ENCODE data around the gene PPARGC1A. TPM values are rescaled to one million over a fixed set of nuclear protein-coding genes. Genes with fewer than 3 reads are reported as not detected.

The PPARGC1A gene
- total RNA-seq, 1 donor from 2014 or later = 2.2 TPM

- TF ChIP-seq, protein P1, sequence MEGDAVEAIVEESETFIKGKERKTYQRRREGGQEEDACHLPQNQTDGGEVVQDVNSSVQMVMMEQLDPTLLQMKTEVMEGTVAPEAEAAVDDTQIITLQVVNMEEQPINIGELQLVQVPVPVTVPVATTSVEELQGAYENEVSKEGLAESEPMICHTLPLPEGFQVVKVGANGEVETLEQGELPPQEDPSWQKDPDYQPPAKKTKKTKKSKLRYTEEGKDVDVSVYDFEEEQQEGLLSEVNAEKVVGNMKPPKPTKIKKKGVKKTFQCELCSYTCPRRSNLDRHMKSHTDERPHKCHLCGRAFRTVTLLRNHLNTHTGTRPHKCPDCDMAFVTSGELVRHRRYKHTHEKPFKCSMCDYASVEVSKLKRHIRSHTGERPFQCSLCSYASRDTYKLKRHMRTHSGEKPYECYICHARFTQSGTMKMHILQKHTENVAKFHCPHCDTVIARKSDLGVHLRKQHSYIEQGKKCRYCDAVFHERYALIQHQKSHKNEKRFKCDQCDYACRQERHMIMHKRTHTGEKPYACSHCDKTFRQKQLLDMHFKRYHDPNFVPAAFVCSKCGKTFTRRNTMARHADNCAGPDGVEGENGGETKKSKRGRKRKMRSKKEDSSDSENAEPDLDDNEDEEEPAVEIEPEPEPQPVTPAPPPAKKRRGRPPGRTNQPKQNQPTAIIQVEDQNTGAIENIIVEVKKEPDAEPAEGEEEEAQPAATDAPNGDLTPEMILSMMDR (IDR thresholded peaks at IDR 0.05) = no peak
- H3K36me3 Mint-ChIP-seq (ENCODE audit: low read depth) = no peaks in the 10 kb centered on the region
- H3K9me3 Mint-ChIP-seq (ENCODE audit: low read depth) = no peaks in the 10 kb centered on the region
- no peak for DNase-seq (ENCODE audit: low spot score)
- no peaks in the 10 kb centered on the region for H3K4me1 Mint-ChIP-seq (ENCODE audit: low read depth)
- H3K27me3 Mint-ChIP-seq (ENCODE audit: low read depth) = peaks cover 1% of the 10 kb centered on the region
- H3K4me3 Mint-ChIP-seq (ENCODE audit: unreplicated experiment) = no peak overlapping the region
- H3K27ac Mint-ChIP-seq (ENCODE audit: unreplicated experiment) = no peak overlapping the region
Measured at GRCh38 chr4:23911675-23912455, 22.0 kb upstream of the PPARGC1A start.

GRCh38 chr4:23909671-23910070 lies 19.8 kb upstream of the PPARGC1A start:
- no peaks in the 10 kb centered on the region for H3K36me3 Mint-ChIP-seq (ENCODE audit: low read depth)
- DNase-seq (ENCODE audit: low spot score) = no peak
- TF ChIP-seq, protein P1 (IDR thresholded peaks at IDR 0.05) = no peak
- H3K4me1 Mint-ChIP-seq (ENCODE audit: low read depth) = peaks cover 3% of the 10 kb centered on the region
- no peak overlapping the region for H3K27ac Mint-ChIP-seq (ENCODE audit: unreplicated experiment)
- no peak overlapping the region for H3K4me3 Mint-ChIP-seq (ENCODE audit: unreplicated experiment)
- H3K9me3 Mint-ChIP-seq (ENCODE audit: low read depth) = no peaks in the 10 kb centered on the region
- H3K27me3 Mint-ChIP-seq (ENCODE audit: low read depth) = no peaks in the 10 kb centered on the region

DNA sequence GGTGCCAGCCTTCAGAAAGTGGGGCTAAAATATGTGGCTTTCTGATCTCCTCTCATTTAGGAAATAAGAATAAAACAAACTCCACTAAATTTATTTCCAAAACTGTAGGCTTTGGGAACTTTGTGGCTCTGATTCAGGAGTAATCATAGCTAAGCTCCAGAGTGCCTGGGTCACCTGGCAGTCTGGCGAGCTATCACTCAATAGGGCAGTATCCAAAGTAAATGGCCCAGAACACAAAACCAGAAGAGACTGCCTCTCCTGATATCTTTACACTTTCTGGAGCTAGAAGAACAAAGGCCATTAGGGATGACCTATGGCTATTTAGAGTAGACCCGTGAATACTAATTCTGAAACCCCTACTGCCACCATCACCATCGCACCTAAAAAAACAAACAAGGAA lies 17.0 kb upstream of the PPARGC1A start:
- no peaks in the 10 kb centered on the region for H3K36me3 Mint-ChIP-seq (ENCODE audit: low read depth)
- H3K9me3 Mint-ChIP-seq (ENCODE audit: low read depth) = no peaks in the 10 kb centered on the region
- H3K4me1 Mint-ChIP-seq (ENCODE audit: low read depth) = peaks cover 3% of the 10 kb centered on the region
- DNase-seq (ENCODE audit: low spot score) = no peak
- TF ChIP-seq, protein P1 (IDR thresholded peaks at IDR 0.05) = no peak
- H3K27ac Mint-ChIP-seq (ENCODE audit: unreplicated experiment) = no peak overlapping the region
- H3K4me3 Mint-ChIP-seq (ENCODE audit: unreplicated experiment) = no peak overlapping the region
- H3K27me3 Mint-ChIP-seq (ENCODE audit: low read depth) = peaks cover 1% of the 10 kb centered on the region

- Mint-ChIP-seq H3K27ac (ENCODE audit: unreplicated experiment) (no peak overlapping the region), H3K4me3 (ENCODE audit: unreplicated experiment) (no peak overlapping the region), H3K9me3 (ENCODE audit: low read depth) (no peaks in the 10 kb centered on the region), H3K36me3 (ENCODE audit: low read depth) (no peaks in the 10 kb centered on the region), H3K4me1 (ENCODE audit: low read depth) (peaks cover 3% of the 10 kb centered on the region), H3K27me3 (ENCODE audit: low read depth) (peaks cover 1% of the 10 kb centered on the region)
- no peak for DNase-seq (ENCODE audit: low spot score)
- TF ChIP-seq, protein P1 (IDR thresholded peaks at IDR 0.05) = no peak
Measured at GRCh38 chr4:23904639-23905071, 14.8 kb upstream of the PPARGC1A start.

- no peak overlapping the region for H3K4me3 Mint-ChIP-seq (ENCODE audit: unreplicated experiment)
- no peak for DNase-seq (ENCODE audit: low spot score)
- no peak overlapping the region for H3K27ac Mint-ChIP-seq (ENCODE audit: unreplicated experiment)
- peaks cover 1% of the 10 kb centered on the region for H3K27me3 Mint-ChIP-seq (ENCODE audit: low read depth)
- no peaks in the 10 kb centered on the region for H3K9me3 Mint-ChIP-seq (ENCODE audit: low read depth)
- H3K36me3 Mint-ChIP-seq (ENCODE audit: low read depth) = no peaks in the 10 kb centered on the region
- TF ChIP-seq, protein P1 (IDR thresholded peaks at IDR 0.05) = no peak
- peaks cover 3% of the 10 kb centered on the region for H3K4me1 Mint-ChIP-seq (ENCODE audit: low read depth)
Measured at GRCh38 chr4:23903859-23904438, 14.1 kb upstream of the PPARGC1A start.
